Glutamatergic neuron (in vitro differentiated cells): ENCODE data around the gene SAPCD1. TPM values are rescaled to one million over a fixed set of nuclear protein-coding genes. Genes with fewer than 3 reads are reported as not detected.

Experiments
- DNase-seq: peaks from one replicate; pipeline ENCODE4 v3.0.0; 2022
- H3K27ac Mint-ChIP-seq: one replicate; pipeline ENCODE4 v1.8.0; 2020; ENCODE audit warnings: mild to moderate bottlenecking, mixed read lengths, inconsistent platforms; ENCODE audit not compliant: unreplicated experiment
- H3K27me3 Mint-ChIP-seq: one replicate; pipeline ENCODE4 v1.8.0; 2020; ENCODE audit warnings: mild to moderate bottlenecking, moderate library complexity, mixed read lengths, inconsistent platforms; ENCODE audit not compliant: unreplicated experiment
- H3K36me3 Mint-ChIP-seq: one replicate; pipeline ENCODE4 v1.8.0; 2020; ENCODE audit warnings: mild to moderate bottlenecking, mixed read lengths, inconsistent platforms; ENCODE audit not compliant: unreplicated experiment
- H3K4me1 Mint-ChIP-seq: one replicate; pipeline ENCODE4 v1.8.0; 2020; ENCODE audit warnings: mild to moderate bottlenecking, low read depth, mixed read lengths, inconsistent platforms; ENCODE audit not compliant: unreplicated experiment
- H3K4me3 Mint-ChIP-seq: one replicate; pipeline ENCODE4 v1.8.0; 2020; ENCODE audit warnings: mild to moderate bottlenecking, mixed read lengths, inconsistent platforms; ENCODE audit not compliant: unreplicated experiment
- H3K9me3 Mint-ChIP-seq: one replicate; pipeline ENCODE4 v1.8.0; 2020; ENCODE audit warnings: mild to moderate bottlenecking, moderate library complexity, mixed read lengths, inconsistent platforms; ENCODE audit not compliant: unreplicated experiment
- CTCF ChIP-seq: fragments of 200-600 bp; sonication (generic); IDR thresholded peaks from one replicate; pipeline ENCODE4 v1.5.0; 2021; ENCODE audit not compliant: partially characterized antibody, unreplicated experiment
- total RNA-seq: library from RNA; stranded (reverse); fragmentation: NEBNext Ultra II Directional; extraction: Animal tissue kit (Norgen Biotek cat#: 25700); gene quantifications from one replicate; pipeline ENCODE4 v1.2.1, GENCODE V29; 2021; ENCODE audit not compliant: unreplicated experiment

Gene SAPCD1
- total RNA-seq, 1 donor from 2014 or later = 3.7 TPM

DNA sequence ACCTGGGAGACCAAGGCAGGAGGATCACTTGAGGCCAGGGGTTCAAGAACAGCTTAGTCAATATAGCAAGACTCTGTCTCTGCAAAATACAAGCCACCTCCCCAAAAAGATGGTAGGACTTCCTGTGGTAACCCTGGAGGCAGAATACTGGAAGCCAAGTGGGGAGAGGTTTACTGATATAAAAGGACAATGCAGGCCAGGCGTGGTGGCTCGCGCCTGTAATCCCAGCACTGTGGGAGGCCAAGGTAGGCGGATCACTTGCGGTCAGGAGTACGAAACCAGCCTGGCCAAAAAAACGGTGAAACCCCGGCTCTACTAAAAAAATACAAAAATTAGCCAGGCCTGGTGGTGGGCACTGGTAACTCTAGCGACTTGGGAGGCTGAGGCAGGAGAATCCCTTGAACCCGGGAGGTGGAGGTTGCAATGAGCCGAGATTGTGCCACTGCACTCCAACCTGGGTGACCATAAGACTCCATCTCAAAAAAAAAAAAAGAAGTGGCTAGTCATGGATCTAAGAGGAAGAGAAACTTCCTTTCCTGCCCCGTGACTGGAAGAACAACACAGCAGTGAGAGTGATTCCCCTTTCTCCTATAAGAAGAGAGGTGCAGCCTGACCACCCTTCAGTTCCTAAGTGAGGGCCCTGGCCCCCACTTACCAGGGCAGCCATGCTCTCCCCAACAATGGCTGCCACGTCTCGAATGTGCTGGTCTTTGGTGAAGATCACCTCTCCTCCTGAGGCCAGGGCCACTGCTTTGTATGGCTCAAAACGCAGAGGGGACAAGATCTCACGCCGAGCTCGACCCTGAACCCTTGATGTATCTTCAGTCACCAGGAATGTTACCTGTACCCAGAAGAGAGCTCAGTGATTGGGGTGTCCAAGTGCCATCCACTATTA is 6.2 kb downstream of the SAPCD1 start:
- no peak overlapping the region for H3K4me3 Mint-ChIP-seq
- no peaks in the 10 kb centered on the region for H3K9me3 Mint-ChIP-seq
- H3K36me3 Mint-ChIP-seq = no peaks in the 10 kb centered on the region
- DNase-seq = no peak
- H3K27me3 Mint-ChIP-seq = no peaks in the 10 kb centered on the region
- H3K27ac Mint-ChIP-seq = no peak overlapping the region
- peaks cover 3% of the 10 kb centered on the region for H3K4me1 Mint-ChIP-seq
- no peak for TF ChIP-seq CTCF

GRCh38 chr6:31769684-31770371 is 7.4 kb downstream of the SAPCD1 start:
- no peaks in the 10 kb centered on the region for H3K9me3 Mint-ChIP-seq
- DNase-seq = peak; percentile 56
- H3K36me3 Mint-ChIP-seq = no peaks in the 10 kb centered on the region
- no peak overlapping the region for H3K27ac Mint-ChIP-seq
- no peaks in the 10 kb centered on the region for H3K27me3 Mint-ChIP-seq
- H3K4me1 Mint-ChIP-seq = no peaks in the 10 kb centered on the region
- no peak overlapping the region for H3K4me3 Mint-ChIP-seq
- peak; percentile 60 for TF ChIP-seq CTCF

GRCh38 chr6:31770860-31771259 is 8.4 kb downstream of the SAPCD1 start:
- TF ChIP-seq CTCF = no peak
- H3K4me3 Mint-ChIP-seq = no peak overlapping the region

DNA sequence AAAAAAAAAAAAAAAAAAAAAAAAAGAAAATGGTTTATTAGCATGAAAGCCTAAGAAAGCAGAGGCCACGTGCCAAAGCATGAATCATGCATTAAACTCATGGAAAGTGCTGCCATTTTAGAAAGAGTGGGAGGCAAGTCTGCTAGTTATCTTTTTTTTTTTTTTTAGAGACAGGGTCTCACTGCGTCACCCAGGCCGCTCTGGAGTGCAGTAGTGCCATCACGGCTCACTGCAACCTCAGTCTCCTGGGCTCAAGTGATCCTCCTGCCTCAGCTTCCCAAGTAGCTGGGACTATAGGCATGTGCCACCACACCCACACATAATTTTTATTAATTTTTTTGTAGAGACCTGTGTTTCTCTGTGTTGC is 9.5 kb downstream of the SAPCD1 start:
- no peak overlapping the region for H3K4me3 Mint-ChIP-seq
- H3K27ac Mint-ChIP-seq = no peak overlapping the region
- no peaks in the 10 kb centered on the region for H3K4me1 Mint-ChIP-seq
- no peaks in the 10 kb centered on the region for H3K27me3 Mint-ChIP-seq
- no peaks in the 10 kb centered on the region for H3K36me3 Mint-ChIP-seq
- no peak for TF ChIP-seq CTCF
- peaks cover 1% of the 10 kb centered on the region for H3K9me3 Mint-ChIP-seq
- no peak for DNase-seq

More at GRCh38 chr6:31770860-31771259, 8.4 kb downstream of the SAPCD1 start:
- Mint-ChIP-seq H3K27me3 (no peaks in the 10 kb centered on the region), H3K4me1 (no peaks in the 10 kb centered on the region), H3K27ac (no peak overlapping the region), H3K36me3 (no peaks in the 10 kb centered on the region), H3K9me3 (no peaks in the 10 kb centered on the region)
- no peak for DNase-seq

DNA sequence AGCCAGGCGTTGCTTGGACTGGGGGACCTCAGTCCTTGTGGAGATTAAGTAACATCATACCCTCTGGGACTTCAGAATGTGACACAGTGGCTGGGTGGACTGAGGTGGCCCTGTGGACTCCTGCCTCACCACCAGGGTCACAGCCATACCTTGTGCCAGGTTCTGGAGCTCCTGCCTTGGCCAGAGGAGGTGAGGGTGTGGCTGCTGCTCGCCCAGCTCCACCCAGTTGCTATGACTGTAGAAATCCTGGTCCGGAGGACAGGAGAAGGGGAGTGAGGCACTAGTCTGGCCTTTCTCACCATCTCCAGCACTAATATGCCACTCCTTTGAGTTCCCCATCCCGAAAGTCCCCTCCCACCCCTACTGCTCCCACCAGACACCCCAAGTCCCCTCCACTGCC is 12.7 kb downstream of the SAPCD1 start:
- Mint-ChIP-seq H3K27ac (no peak overlapping the region), H3K9me3 (peaks cover 1% of the 10 kb centered on the region), H3K27me3 (no peaks in the 10 kb centered on the region), H3K36me3 (no peaks in the 10 kb centered on the region), H3K4me3 (no peak overlapping the region), H3K4me1 (no peaks in the 10 kb centered on the region)
- TF ChIP-seq CTCF = no peak
- no peak for DNase-seq
